Stimulated activated CD8-positive, alpha-beta memory T cell treated with anti-CD3 and anti-CD28 coated beads, Interleukin-7, amount 100 ng/mL, for 24 hours (primary cell): ENCODE results near the gene TSPO2.

Experiments
- DNase-seq: peaks from one replicate; pipeline ENCODE4 v3.0.0-alpha.2; 2020; ENCODE audit warnings: low read depth

Gene TSPO2

DNA sequence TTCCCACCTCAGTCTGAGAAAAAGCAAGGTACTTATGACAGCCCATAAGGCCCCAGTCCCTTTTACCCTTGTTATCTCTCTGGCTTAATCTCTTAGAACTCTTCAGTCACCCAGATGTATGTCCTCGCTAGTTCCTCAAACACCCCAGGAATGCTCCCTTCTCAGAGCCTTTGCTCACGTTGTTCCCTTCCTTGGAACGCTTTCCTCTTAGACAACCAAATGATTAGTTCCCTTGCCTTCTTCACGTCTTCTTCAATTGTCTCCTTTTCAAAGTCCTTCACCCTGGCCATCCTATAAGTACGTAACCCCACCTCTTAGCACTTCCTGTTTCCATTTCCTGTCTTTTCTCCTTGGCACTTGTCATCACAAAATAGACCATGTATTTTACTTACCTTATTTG is 9.6 kb downstream of the TSPO2 start:
- DNase-seq = no peak

DNA sequence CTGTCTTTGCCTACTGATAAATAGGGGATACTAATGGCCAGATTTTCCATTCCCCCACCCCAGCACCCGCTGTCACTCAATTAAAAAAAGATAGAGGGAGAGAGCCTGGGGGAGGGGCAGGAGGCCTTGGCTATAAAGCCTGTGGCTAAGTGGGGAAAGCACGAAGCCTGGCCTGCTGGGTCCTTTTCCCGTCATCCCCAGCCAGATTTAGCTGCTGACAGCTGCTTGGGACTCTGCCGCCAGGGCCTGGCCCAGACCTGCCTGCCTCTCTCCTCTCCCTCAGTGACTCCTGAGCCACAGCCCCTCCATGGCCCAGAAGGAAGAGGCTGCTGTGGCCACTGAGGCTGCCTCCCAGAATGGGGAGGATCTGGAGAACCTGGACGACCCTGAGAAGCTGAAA is 10.8 kb downstream of the TSPO2 start, which contains the start of gene APOBEC2:
TSS of gene APOBEC2 (plus strand) at position 162 of the 400 bp plus-strand sequence. CDS start at position 308, 146 bp downstream.
- no peak for DNase-seq

DNA sequence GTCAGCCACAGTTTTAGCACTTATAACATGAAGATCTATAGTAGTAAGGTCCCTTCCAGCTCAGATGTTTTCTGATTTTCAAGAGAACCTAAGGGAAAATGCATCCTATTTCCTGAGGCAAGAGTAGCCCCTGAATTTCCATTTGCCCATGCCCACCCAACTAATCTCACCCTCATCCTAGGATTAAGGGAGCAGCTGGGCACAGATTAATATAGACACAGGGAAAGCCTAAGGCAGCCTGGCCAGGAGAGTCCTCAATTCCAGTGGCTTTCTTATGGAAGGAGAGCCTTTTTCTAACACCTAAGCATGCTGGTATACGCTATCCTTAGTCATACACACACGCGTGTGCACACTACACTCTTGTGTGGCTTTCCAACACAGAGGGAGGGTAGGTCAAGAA is 12.2 kb downstream of the TSPO2 start:
- no peak for DNase-seq

DNA sequence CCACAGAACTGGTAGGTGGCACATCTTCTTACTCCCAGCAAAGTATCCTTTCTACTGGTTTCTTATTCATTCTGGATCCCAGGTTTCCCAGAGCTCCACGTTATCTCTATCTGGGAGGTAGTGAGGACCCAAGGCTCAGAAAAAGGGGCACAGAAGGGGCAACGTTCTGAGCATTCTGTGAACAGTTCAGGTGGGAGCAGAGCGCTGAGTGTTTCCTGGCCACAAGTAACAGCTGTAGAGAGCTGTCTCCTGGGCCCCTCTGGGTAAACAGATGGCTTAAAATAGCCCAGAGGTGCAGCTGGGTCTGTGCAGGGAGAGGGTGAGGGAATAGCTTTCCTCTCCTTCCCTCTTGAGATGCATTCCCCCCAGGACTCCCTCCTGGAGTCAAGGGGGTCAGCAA is 12.9 kb downstream of the TSPO2 start:
- DNase-seq = no peak

DNA sequence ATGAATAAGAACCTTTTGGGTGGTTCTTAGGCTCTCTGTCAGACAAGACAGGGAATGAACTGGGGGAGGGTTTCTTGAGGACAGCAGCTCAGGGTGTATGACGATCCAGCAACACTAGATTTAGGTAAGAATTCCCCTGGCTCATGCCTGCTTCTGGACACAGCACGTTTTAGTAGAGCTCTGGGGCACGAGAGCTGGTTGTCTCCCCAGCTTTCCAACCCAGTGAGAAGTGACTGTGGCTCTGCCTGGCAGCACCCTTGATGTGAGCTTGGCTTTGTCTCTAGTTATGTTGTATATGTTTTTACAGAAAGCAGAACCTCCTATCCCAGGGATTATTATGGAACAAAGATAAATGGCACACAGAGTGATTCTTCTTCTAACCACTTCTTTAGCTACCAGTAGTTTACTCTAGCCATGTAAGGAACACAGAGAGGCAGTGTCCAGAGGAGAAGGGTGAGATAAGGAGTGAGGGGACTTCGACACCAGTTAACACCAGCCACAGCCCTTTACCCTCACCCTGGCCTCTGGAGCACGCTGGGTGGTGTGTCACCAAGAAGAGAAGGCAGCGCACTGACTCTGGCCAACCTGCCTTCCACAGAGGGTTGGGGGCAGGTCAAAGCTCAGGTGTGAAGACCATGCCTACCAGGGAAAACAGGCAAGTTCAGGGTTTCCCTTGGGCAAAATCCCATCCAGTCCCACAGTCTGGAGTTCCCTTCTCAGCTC is 14.7 kb downstream of the TSPO2 start:
- no peak for DNase-seq

DNA sequence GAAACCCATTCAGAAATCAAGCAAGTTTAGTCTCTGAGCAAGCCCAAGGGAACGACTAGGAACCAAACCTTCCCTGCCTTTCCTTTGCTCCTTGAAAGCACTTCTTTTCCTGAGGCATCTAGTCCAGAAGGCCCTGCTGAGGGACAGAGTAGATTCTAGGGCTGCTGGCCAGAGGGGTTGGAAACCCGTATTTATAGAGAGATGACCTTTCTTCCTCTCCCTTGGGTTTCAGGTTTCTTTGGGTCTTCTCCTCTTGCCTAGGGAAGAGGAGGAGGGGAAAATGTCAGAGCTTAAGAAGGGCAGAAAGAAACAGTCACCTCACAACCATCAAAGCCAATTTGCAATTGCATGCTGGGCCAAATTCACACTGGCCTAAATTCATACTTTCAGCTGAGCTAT is 16.5 kb downstream of the TSPO2 start:
- no peak for DNase-seq

DNA sequence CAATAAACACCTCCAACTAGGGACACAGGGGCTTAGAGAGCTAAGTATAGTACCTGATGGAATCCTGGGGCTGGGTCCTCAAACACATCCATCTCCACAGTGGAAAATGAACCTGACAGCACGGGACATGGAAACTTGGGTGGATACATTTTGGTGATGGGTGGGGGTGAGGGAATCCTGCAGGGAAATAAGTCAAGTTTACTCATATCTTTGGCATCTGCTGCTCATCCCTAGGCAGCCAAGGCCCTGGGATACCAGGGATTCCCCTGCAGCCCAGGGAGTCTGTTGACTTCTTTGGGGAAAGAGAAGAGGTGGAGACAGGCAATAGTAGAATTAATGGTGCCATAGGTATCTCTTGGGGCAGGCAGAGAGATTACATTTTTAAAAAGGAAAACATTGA is 17.3 kb downstream of the TSPO2 start:
- no peak for DNase-seq

DNA sequence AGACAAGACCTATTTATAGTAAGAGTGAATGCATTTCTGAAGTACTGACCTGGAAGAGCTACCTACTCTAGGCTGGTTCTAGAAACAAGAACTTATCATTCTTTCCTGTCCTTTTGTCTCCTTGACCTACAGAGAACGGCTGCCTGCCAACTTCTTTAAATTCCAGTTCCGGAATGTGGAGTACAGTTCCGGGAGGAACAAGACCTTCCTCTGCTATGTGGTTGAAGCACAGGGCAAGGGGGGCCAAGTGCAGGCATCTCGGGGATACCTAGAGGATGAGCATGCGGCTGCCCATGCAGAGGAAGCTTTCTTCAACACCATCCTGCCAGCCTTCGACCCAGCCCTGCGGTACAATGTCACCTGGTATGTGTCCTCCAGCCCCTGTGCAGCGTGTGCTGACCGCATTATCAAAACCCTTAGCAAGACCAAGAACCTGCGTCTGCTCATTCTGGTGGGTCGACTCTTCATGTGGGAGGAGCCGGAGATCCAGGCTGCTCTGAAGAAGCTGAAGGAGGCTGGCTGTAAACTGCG is 19.0 kb downstream of the TSPO2 start:
- DNase-seq = no peak

DNA sequence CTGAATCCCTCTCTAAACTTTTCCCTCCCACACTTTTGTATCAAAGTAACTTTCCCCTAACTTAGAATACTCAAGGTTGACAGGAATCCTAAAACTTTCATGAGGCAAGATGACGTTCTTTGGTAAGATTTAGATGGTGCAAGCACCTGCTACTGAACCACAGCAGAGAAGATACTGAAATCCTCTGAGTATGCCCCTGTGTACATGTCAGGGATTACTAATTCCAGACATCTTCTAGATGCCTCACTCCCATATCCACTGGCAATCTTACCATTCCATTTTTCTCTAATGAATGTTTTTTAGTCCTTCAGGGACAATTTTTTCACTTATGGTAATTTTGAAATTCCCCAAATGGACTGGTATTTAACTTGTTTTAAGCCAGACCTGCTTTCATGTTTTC is 19.8 kb downstream of the TSPO2 start:
- no peak for DNase-seq

DNA sequence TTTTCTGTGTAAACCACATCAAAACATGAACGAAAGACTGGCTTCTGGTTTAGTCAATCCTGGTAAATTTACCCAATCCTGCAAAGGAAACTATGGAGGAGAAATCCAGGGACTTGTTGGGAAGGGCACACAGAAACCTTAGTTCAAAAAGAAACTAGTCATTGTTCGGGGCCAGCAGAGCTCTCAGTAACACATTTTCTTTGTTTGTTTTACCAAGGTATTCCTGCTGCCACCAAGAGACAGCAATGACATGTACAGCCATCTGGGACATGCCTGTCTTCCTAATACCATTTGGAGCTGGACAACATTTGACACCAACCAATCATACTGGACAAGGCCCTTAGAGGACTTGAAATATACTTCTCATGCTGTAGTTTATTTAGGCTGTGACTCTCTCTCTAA is 21.6 kb downstream of the TSPO2 start:
- DNase-seq = no peak

DNA sequence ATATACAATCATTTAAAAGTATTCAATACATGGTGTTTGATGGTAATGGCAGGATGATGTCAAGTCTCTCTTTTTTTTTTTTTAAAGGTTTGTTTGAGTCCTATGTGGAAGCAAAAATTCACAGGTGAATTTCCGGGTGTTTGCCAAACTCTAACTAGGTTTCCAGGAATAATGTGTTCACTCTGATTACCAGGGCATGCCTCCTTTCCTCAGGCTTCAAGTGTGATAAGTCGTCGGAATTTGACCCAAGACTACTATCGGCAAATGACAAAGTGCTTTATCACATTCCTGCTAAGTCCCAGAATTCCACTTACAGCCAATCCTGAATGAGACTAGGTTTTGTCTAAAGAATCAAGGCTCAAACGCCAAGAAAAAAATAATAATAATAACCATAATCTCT is 22.6 kb downstream of the TSPO2 start:
- DNase-seq = no peak

DNA sequence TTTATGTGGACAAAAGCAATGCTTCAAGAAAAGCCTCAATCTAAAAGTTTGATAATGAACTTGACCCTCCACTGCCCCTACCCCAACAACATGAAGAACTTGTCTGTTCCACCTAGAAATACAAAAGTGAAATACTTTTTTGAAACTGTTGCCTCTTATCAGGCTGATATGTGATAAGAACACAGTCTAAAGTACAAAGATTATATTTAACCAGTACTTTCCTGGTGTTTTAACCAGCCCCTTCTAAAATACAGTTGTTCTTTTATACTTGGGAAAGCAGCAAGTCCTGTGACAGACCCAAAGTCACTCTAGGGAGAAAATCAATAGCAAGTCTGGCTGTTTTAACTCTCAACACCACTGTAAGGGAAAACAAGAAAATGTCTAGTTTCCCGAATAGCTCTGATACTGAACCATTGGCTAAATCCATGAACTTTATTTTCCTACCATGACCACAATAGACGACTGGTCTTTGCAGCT is 23.3 kb downstream of the TSPO2 start:
- no peak for DNase-seq

DNA sequence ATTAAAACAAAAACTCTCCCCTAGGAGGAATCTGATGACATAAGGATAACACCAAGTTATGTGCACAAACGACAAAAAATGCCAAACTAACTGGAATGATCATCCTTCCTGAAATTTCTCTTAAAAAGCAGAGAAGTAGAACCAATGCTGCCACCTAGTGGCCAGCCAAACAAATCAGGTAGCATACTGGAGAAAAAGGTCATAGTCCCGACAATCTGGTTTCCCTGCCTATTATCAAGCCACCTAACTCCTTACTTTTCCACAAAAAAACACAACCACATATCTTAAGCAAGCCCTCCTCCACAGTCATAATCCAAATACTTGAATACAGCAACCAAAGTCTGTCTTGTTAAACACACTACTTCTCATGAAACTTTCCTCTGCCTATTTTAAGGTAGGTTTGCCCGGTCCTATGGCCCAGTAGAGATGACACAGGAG is 24.6 kb downstream of the TSPO2 start:
- DNase-seq = peak; percentile 31

DNA sequence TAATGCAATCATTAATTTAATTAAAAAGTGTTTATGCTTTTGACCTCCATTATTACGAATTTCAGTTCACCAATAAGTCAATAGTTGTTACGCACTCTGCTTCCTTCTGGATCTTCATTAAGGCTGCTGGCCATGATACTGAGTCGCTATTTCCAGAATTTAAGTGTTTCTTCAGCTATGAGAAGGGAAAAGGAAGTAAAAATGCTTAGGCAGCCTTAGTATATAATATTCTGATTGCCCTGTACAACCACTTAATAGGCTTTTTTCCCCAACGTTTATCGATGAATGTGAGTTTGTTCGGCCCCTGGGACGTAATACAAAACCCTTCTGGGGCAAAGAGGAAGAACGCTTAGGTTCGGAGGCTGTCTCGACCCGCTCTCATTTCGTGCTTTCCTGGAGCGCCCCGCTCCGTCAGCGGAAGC is 29.2 kb downstream of the TSPO2 start:
- DNase-seq = no peak

DNA sequence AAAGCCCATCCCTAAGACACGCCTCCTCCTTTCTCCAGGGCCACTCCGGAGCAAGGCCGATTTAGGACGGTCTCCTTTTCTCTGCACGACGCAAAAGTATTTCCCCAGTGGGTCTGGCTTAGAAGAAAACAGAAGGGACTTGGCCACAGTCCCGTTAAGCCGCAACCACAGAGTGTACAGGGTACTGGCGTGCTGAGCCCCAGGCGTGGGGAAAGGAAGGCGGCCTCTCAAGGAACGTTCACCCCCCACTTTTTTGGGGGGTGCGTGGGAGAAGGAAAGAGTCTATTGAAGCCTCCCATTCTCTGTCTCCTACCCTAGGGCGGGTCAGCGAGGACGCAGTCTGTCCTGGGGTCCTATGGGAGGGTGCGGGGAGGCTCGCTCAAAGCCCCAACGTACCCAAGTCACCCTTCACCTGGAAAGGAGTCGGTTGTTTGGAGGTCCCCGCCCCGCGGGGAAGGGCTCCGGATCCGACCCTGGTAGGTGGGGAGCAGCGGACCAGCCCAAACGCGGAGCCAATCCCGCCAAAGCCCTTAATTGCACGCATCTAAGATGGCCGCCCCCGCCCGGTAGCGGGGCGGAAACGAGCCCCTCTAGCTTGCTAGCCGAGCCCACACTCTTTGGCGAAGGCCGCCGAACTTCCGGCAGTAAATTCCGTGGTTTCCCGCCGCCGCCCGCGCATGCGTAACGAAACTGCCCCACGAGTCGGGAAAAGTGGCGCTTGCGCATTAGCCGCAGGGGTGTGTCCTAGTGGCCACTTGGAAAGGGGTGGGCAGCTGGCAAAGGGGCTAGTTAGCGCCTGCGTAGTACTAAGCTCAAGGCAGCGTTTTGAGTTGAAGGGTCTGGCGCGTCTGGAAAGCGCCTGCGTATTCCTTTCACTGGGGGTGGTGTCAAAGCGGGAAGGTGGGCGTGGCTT is 29.9 kb downstream of the TSPO2 start, which contains the start of gene OARD1:
TSS of gene OARD1 (minus strand) at position 434 of the 913 bp plus-strand sequence. CDS start 722 bp downstream, outside the sequence.
- DNase-seq = peak; percentile 100

DNA sequence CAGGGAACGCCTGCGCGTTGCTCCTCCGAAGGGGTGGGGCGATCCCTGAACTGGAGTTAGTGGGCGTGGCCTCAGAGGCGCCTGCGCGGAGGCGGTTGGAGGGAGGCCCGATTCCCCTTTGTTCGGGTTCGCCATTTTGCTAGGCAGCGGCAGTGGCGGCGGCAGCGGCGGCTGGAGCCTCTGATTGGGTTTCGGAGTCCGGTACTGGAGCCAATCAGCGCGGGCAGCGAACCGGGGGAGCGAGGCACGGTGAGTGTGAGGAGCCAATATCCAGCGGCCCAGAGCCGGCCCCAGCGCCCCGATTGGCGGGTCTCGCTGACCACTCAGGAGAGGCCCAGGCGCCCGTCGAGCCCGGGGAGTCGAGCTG is 30.6 kb downstream of the TSPO2 start, which contains the start of gene NFYA:
TSS of gene NFYA (plus strand) at position 139 of the 367 bp plus-strand sequence. CDS start 6,116 bp downstream, outside the sequence.
- DNase-seq = no peak

DNA sequence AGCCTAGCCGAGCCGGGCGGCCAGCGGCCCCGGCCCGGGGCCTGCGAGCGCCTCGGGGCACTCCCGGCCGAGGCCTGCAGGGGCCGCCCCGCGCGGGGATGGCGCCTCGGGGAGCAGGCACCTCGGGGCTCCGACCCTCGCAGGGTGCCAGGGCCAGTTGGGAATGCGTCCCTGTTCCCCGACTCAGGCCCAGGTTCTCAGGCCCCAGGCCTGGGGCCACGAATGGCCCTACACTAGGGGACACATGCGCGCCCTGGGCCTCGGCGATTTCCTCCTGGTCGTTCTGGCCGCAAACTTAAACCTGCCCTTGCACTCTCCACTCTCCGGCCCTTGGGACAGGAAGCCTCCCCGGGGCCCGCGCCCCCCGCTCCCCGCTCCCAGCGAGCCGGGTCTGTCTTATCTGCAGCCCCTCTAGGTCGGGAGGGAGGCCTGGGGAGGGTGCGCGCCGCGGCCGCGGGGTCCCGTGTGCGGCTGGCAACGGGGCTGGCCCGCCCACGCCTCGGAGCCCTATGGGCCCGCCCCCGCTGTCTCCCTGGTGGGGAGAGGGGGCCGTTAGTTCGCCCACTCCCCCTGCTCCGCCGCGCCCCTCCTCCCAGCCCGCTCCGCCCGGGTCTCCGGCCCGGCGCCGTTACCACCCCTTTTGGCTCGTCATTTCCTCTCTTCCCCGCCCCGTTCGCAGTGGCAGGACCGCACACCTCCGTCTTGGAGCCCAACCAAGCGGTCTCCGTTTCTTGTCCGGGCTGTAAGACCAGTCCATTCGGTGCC is 31.1 kb downstream of the TSPO2 start:
- peak; percentile 64 for DNase-seq

DNA sequence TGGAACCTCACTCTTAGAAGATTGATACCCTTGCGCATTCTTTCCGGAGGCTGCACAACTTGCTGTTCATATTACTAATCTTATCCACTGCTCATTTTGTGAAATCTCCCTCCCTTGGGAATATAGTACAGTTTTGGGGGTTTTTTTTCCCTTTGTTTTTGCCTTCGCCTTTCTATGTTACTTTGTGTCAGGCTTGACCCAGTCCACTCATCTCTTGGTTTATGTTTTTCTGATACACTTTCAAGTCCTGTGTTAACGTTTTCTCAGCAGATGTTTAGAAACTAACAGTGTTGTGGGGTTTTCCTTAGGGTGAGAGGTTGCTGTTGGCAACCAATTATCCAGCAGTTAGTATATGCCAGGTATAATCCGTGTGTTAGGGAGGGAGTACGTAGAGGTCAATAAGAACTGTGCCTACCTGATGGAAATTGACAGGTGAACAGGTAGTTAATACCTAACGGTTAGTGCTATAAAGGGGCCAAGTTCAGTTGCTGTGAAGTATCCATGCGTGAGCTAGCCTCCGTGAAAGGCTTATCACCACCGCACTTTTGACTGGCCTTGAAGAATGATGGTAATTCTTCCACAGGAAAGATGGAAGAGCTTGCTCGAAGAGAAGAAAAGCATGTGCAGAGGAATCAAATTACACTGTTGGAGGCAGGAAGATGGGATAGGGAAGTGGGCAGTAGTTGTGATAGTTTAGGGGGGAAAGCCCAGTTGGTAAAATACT is 31.9 kb downstream of the TSPO2 start:
- no peak for DNase-seq

DNA sequence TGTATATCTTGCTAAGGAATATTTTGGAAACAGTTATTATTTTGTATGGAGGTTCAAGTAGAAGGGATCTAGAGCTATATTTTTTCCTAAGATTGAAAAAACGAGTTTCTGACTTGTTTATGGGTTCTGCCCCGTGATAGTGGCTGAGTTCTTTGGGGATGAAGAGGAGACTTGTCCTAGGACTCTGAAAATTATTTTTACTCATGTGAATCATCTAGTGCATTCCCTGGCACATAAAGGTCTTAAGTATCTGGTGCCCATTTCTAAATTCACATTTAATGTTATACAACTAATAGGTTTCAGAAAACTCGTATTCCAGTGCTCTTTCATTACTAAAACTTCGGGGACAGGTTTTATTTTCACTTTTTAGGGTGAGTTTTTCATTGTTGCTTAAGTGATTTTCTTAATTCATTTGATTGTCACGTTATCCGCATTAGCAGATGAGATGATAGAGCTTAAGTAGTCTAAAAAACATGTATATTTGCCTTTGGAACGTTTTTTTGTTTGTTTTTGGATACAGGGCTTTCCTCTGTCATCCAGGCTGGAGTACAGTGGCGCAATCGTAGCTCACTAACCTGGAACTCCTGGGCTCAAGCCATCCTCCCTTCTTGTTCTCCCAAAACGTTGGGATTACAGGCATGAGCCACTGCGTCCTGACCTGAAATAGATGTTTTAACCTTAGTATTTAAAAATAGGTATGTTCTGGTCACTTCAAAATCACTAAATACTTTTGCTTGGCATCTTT is 32.6 kb downstream of the TSPO2 start:
- no peak for DNase-seq
